DOHH2 (cell line): ENCODE measurements around the gene CYFIP2.
A peak's percentile ranks its signal among the peaks of the same experiment; 100 is the strongest.

Experiments
- CTCF ChIP-seq: fragments of 200-600 bp; sonication (generic); IDR thresholded peaks from one replicate; pipeline ENCODE4 v1.5.1; 2014; ENCODE audit warnings: antibody characterized with exemption, mild to moderate bottlenecking, low read depth, low read length; ENCODE audit not compliant: poor library complexity, severe bottlenecking
- EZH2phosphoT487 ChIP-seq: fragments of 200-600 bp; sonication (generic); IDR thresholded peaks from 2 replicates; pipeline ENCODE4 v1.6.1; 2017; ENCODE audit warnings: borderline replicate concordance, mild to moderate bottlenecking, antibody characterized with exemption, low read length, moderate library complexity, mixed read lengths

- TF ChIP-seq CTCF, result peak; percentile 52
- TF ChIP-seq EZH2phosphoT487, result no peak
Observed at GRCh38 chr5:157303667-157304327, 37.9 kb downstream of the CYFIP2 start.
